LNCAP (cell line): ENCODE results near the gene SLC6A4.

Source experiments
- CTCF ChIP-seq: fragments of 450-650 bp; IDR thresholded peaks from 2 replicates; pipeline ENCODE4 v1.5.1; 2017; ENCODE audit warnings: mild to moderate bottlenecking

SLC6A4 gene

DNA sequence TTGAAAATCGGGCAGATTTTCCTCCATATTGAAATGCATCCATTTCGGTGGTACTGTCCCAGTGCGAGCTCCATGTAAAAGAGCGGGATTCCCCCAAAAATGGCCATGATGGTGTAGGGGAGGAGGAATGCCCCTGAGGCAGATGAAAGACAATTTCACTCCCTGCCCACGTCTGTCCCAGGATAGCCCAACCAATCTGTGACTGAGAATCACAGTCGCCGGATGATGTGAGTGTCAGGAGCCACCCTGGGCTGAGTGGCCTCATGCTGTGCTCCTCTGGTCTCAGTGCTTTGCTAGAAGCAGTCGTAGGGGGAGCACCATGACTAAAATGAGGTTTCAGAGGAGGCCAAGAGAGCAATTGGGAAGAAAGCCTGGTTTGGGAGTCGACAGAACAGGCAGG lies 16.7 kb downstream of the SLC6A4 start:
- TF ChIP-seq CTCF = no peak

DNA sequence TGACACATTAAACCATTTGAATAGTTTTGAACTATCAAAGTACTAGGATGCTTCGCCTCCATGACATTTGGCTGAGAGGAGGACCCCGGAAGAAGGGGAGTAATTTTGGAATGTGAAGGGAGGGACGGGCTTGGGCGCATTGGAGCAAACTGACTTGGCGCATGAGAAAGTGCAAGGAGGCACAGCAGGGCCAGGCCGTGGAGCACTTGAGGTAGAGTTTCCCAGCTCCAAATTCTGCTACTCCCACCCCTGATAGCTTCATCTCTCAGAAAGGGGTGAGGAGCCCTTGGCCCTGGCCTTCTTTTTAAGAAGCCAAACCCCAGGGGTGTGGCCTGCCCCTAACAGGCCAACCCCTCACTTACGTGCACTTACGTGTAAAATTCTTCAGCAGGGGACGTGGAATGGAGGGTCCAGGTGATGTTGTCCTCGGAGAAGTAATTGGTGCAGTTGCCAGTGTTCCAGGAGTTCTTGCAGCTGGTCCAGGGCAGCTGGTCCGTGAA lies 17.7 kb downstream of the SLC6A4 start:
- TF ChIP-seq CTCF = no peak

DNA sequence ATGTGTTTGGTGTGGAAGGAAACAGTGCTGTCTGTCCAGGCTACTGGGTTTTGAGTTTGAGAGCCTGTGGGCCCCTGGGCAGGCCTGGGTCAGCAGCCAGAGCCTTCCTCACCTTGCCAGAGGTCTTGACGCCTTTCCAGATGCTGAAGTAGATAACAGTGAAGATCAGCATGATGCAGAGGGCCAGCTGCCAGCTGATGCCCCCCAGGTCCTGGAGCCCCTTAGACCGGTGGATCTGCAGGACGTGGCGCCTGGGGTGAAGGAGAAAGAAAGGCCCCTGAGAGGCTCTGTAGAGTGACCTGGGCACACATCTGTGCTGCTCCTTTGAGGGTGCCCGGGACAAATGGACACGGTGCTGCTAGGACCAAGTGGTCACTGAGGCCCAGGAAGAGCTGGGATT lies 18.4 kb downstream of the SLC6A4 start:
- TF ChIP-seq CTCF = no peak

GRCh38 chr17:30212750-30213149 lies 22.7 kb downstream of the SLC6A4 start:
- TF ChIP-seq CTCF = no peak

DNA sequence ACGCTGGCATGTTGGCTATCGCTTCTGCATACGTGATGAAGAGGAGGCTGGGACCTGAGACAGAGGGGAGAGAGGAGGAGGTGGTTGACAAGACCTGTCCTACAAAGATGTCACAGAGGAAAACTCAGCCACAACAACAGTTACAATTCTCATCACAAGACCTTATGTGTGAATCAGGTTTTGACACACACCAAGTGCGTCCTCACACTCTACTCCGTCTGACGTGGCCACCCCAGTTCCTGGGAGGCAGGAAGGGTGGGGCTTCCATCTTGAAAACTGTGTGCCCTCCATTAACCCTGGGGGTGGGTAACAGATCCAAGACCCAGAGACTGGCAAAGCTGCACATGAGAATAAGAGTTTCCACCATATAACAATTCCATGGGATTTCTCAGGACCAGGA lies 24.1 kb downstream of the SLC6A4 start:
- TF ChIP-seq CTCF = no peak

DNA sequence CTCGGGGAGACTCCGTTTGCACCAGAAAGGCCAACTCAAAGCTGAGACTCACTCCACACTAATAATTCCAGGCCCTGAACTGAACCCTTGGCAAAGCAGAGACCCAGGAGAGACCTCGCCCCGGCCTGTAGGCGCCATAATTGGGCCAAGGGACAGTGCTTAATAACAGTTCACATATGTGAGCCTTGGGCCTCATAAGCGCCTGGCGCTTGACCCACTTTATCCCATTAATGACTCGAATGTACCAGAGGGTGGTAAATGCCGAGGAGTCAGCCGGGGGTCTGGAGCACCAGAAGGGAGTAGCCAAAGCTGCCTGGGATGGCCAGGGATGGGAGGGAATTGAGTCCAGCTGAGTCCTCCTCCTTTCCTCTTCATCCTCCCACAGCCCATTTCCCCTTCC lies 24.6 kb downstream of the SLC6A4 start:
- no peak for TF ChIP-seq CTCF

GRCh38 chr17:30210366-30210765 lies 25.1 kb downstream of the SLC6A4 start:
- no peak for TF ChIP-seq CTCF

GRCh38 chr17:30209930-30210329 lies 25.6 kb downstream of the SLC6A4 start:
- no peak for TF ChIP-seq CTCF
